Caco-2 (cell line): ENCODE data around the gene KCNH5. TPM values are rescaled to one million over a fixed set of nuclear protein-coding genes. Genes with fewer than 3 reads are reported as not detected.

Experiments used
- BruUV-seq: library from RNA; stranded (reverse); fragments of 400-500 nt; replicated peaks from 2 replicates; lab custom pipeline; 2021; lab: Mats Ljungman, UMichigan
- CTCF ChIA-PET: fragments of 300-600 bp; sonication (Branson Sonifier 250); formaldehyde crosslinking; loops from one replicate; lab custom pipeline; 2022; ENCODE audit warnings: antibody characterized with exemption; lab: Charles Lee
- POLR2A ChIA-PET: fragments of 300-600 bp; sonication (Branson Sonifier 250); formaldehyde crosslinking; loops from one replicate; lab custom pipeline; 2022; ENCODE audit warnings: antibody characterized with exemption; lab: Charles Lee
- DNase-seq, 2 experiments: peaks; one replicate each; pipeline versions ENCODE4 v3.0.0 to v3.0.0-alpha.2; 2020 to 2022
- H3K27me3 ChIP-seq: replicated peaks from 2 replicates; pipeline ENCODE4 v1.6.0; 2011; ENCODE audit warnings: low read length; ENCODE audit not compliant: control insufficient read depth, insufficient read depth
- H3K36me3 ChIP-seq: 2 replicates; pipeline ENCODE4 v1.5.1; 2011; ENCODE audit warnings: low read length; ENCODE audit not compliant: control insufficient read depth, insufficient read depth
- H3K4me1 ChIP-seq: fragments of 250-450 bp; sonication (Bioruptor Pico); 2 replicates; pipeline ENCODE4 v1.5.1; 2020; ENCODE audit warnings: mild to moderate bottlenecking
- H3K4me3 ChIP-seq: 2 replicates; pipeline ENCODE4 v1.5.1; 2011; ENCODE audit warnings: low read depth, mild to moderate bottlenecking, control low read depth, low read length
- H3K9me3 ChIP-seq: fragments of 250-450 bp; sonication (Bioruptor Pico); 2 replicates; pipeline ENCODE4 v1.5.1; 2020; ENCODE audit warnings: mild to moderate bottlenecking, moderate library complexity
- H3K27ac Mint-ChIP-seq: one replicate; pipeline ENCODE4 v1.8.0; 2022; ENCODE audit warnings: mixed read lengths; ENCODE audit not compliant: unreplicated experiment
- H3K27me3 Mint-ChIP-seq: one replicate; pipeline ENCODE4 v1.8.0; 2022; ENCODE audit warnings: mixed read lengths; ENCODE audit not compliant: insufficient read depth, unreplicated experiment
- H3K36me3 Mint-ChIP-seq: one replicate; pipeline ENCODE4 v1.8.0; 2022; ENCODE audit warnings: mild to moderate bottlenecking, mixed read lengths; ENCODE audit not compliant: insufficient read depth, unreplicated experiment
- H3K4me1 Mint-ChIP-seq: one replicate; pipeline ENCODE4 v1.8.0; 2022; ENCODE audit warnings: low read depth, mixed read lengths; ENCODE audit not compliant: unreplicated experiment
- H3K4me3 Mint-ChIP-seq: one replicate; pipeline ENCODE4 v1.8.0; 2022; ENCODE audit warnings: mild to moderate bottlenecking, moderate library complexity, mixed read lengths; ENCODE audit not compliant: unreplicated experiment
- H3K9me3 Mint-ChIP-seq: one replicate; pipeline ENCODE4 v1.8.0; 2022; ENCODE audit warnings: mixed read lengths; ENCODE audit not compliant: unreplicated experiment
- intact Hi-C: fragments of 100-400 bp; cut with micrococcal nuclease; formaldehyde crosslinking; loops from one replicate; pipeline ENCODE4 v1.10.0; 2022; ENCODE audit not compliant: unreplicated experiment
- total RNA-seq: library from RNA; stranded (reverse); gene quantifications from 2 replicates; pipeline ENCODE4 v1.2.3, GENCODE V29; 2022
- TF ChIP-seq, protein P1 (sequence below), 2 experiments: fragments of 200-600 bp in 1 of 2; IDR thresholded peaks; 1 replicate in 1 of 2; 2 replicates in 1 of 2; pipeline versions ENCODE4 v1.5.1 to v1.8.0; 2011 to 2022; ENCODE audit warnings: antibody characterized with exemption in 1 of 2, control low read depth in 1 of 2, inconsistent platforms in 1 of 2, low read depth in 1 of 2, low read length in 1 of 2, mild to moderate bottlenecking in 1 of 2, moderate library complexity in 1 of 2; ENCODE audit not compliant: insufficient read depth in 1 of 2, severe bottlenecking in 1 of 2, unreplicated experiment in 1 of 2

KCNH5 gene
- total RNA-seq, 1 experiment from 2014 or later, result not detected

DNA sequence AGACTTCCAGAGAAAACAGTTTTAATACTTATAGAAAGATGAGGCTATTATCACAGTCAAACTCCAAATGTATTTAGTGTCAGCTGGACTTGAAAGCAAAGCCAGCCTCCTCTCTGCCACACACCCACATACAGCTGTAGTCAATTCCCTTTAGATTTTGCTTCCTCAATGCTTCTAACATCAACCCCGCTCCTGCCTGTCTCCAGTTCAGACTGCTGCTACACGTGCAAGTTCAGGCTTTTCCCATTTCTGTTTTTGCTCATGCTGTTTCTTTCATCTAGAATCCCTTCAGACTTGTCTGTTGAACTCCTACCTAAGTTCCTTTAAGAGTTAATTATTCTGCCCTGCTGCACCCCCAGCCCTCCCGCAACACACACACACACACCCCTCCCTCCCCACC is 380.0 kb downstream of the KCNH5 start:
- Histone ChIP-seq H3K27me3 (no peaks in the 10 kb centered on the region), H3K4me3 (no peak overlapping the region), H3K36me3 (no peaks in the 10 kb centered on the region), H3K4me1 (peaks cover 29% of the 10 kb centered on the region), H3K9me3 (peaks cover 5% of the 10 kb centered on the region; the same call in 1 of the 2 replicates)
- Mint-ChIP-seq H3K36me3 (peaks cover 4% of the 10 kb centered on the region), H3K4me1 (peaks cover 29% of the 10 kb centered on the region), H3K4me3 (no peak overlapping the region), H3K9me3 (peaks cover 25% of the 10 kb centered on the region), H3K27ac (peak overlapping the region; percentile 62), H3K27me3 (no peaks in the 10 kb centered on the region)
- TF ChIP-seq, protein P1, sequence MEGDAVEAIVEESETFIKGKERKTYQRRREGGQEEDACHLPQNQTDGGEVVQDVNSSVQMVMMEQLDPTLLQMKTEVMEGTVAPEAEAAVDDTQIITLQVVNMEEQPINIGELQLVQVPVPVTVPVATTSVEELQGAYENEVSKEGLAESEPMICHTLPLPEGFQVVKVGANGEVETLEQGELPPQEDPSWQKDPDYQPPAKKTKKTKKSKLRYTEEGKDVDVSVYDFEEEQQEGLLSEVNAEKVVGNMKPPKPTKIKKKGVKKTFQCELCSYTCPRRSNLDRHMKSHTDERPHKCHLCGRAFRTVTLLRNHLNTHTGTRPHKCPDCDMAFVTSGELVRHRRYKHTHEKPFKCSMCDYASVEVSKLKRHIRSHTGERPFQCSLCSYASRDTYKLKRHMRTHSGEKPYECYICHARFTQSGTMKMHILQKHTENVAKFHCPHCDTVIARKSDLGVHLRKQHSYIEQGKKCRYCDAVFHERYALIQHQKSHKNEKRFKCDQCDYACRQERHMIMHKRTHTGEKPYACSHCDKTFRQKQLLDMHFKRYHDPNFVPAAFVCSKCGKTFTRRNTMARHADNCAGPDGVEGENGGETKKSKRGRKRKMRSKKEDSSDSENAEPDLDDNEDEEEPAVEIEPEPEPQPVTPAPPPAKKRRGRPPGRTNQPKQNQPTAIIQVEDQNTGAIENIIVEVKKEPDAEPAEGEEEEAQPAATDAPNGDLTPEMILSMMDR (IDR thresholded peaks at IDR 0.05; ENCODE audit: insufficient read depth in 1 of 2, low read depth in 1 of 2, low read length in 1 of 2, severe bottlenecking in 1 of 2, unreplicated experiment in 1 of 2), result no peak
- DNase-seq, result no peak
- CTCF ChIA-PET, result no interaction called here
- POLR2A ChIA-PET, result no interaction called here
- intact Hi-C loops, result no loop called here
- no TSS peak for BruUV-seq

DNA sequence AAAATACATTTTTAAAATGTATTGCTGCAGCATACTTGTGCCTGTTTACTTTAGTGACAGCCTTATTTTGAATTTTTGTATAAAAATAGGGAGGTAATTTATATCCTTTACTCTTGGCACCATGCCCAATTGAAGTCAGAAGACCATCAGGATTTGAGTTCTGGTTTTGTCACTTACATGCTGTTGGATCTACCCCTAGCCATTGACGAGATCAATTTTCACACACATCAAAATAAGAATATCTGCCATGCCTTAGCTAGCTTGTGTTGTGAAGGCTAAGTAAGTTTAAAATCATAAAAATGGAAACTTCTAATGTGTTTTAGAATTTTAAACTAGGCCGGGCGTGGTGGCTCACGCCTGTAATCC is 381.8 kb downstream of the KCNH5 start:
- Mint-ChIP-seq H3K4me1 (peaks cover 29% of the 10 kb centered on the region), H3K27me3 (no peaks in the 10 kb centered on the region), H3K27ac (peak overlapping the region; percentile 87), H3K36me3 (peaks cover 4% of the 10 kb centered on the region), H3K4me3 (peak overlapping the region; percentile 72), H3K9me3 (peaks cover 18% of the 10 kb centered on the region)
- Histone ChIP-seq H3K4me3 (no peak overlapping the region), H3K4me1 (peaks cover 29% of the 10 kb centered on the region), H3K9me3 (peaks cover 7% of the 10 kb centered on the region; the same call in 1 of the 2 replicates), H3K27me3 (no peaks in the 10 kb centered on the region), H3K36me3 (no peaks in the 10 kb centered on the region)
- ChIA-PET CTCF (no interaction called here), POLR2A (no interaction called here)
- TF ChIP-seq, protein P1 (IDR thresholded peaks at IDR 0.05; ENCODE audit: insufficient read depth in 1 of 2, low read depth in 1 of 2, low read length in 1 of 2, severe bottlenecking in 1 of 2, unreplicated experiment in 1 of 2), result no peak
- no TSS peak for BruUV-seq
- intact Hi-C loops, result loop anchor here (1.0 kb wide), 2 partner anchors 29 to 73 kb away; no protein-coding TSS in a partner anchor
- no peak for DNase-seq

DNA sequence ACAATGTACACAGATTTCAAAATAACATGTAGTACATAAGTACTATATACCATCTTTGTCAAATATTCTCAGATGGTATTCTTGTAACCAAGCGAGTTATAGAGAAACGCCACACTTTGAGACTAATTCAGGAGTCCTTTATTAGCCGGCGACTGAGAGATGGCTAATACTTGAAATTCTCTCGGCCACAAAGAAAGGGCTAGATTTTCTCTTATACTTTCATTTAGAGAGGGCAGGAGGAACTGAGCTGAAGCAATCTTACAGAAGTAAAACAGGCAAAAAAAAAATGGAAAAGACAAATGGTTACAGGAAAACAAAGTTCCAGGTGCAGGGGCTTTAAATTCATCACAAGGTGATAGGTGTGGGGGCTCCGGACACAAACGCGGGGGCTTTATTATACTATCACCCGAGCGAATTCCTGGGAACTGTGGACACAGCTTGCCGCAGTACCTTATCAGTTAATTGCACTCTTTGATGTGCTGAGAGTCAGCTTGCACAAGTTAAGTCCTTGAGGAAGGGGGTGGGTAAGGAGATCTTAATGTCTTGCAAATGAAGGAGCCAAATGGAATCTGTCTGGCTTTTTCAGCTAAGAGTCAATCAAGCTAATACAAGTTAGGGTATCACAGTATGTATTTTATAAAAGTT is 382.3 kb downstream of the KCNH5 start:
- TF ChIP-seq, protein P1 (IDR thresholded peaks at IDR 0.05; ENCODE audit: insufficient read depth in 1 of 2, low read depth in 1 of 2, low read length in 1 of 2, severe bottlenecking in 1 of 2, unreplicated experiment in 1 of 2), result no peak
- peak overlapping the region; percentile 87 for H3K27ac Mint-ChIP-seq
- no peaks in the 10 kb centered on the region for H3K27me3 Mint-ChIP-seq
- H3K4me3 ChIP-seq, result no peak overlapping the region
- DNase-seq, result peak; percentile 72 to 87
- H3K4me3 Mint-ChIP-seq, result peak overlapping the region; percentile 72
- peaks cover 29% of the 10 kb centered on the region for H3K4me1 ChIP-seq
- no peaks in the 10 kb centered on the region for H3K27me3 ChIP-seq
- intact Hi-C loops, result loop anchor here (1.0 kb wide), 2 partner anchors 29 to 73 kb away; no protein-coding TSS in a partner anchor
- POLR2A ChIA-PET, result interaction anchor here (0.6 kb wide), 1 partner anchor 41 kb away, joined by 4 read pairs; no protein-coding TSS in a partner anchor
- peaks cover 7% of the 10 kb centered on the region; the same call in 1 of the 2 replicates for H3K9me3 ChIP-seq
- peaks cover 29% of the 10 kb centered on the region for H3K4me1 Mint-ChIP-seq
- CTCF ChIA-PET, result interaction anchor here (0.7 kb wide), 1 partner anchor 120 kb away, joined by 3 read pairs; no protein-coding TSS in a partner anchor
- H3K36me3 ChIP-seq, result no peaks in the 10 kb centered on the region
- BruUV-seq, result no TSS peak
- peaks cover 4% of the 10 kb centered on the region for H3K36me3 Mint-ChIP-seq
- H3K9me3 Mint-ChIP-seq, result peaks cover 23% of the 10 kb centered on the region
